Keratinocyte (primary cell): Measurements from ENCODE around the gene TBC1D5. TPM values are rescaled to one million over a fixed set of nuclear protein-coding genes. Genes with fewer than 3 reads are reported as not detected.
A peak's percentile ranks its signal among the peaks of the same experiment; 100 is the strongest.

Experiments used
- DNase-seq: peaks from one replicate; pipeline ENCODE4 v3.0.0-alpha.2; 2011; ENCODE audit warnings: low read depth, missing footprints, low spot score
- FAIRE-seq: peaks from 2 replicates; lab custom pipeline; 2011; peaks lifted over from hg19 to GRCh38; lab: Jason Lieb, UNC
- H2AFZ ChIP-seq: 2 replicates; pipeline ENCODE4 v1.6.0; 2012; ENCODE audit warnings: low read length, control low read depth, inconsistent platforms; ENCODE audit not compliant: control insufficient read depth
- H3K27ac ChIP-seq: 2 replicates; pipeline ENCODE4 v1.5.1; 2011; ENCODE audit warnings: low read length; ENCODE audit not compliant: control insufficient read depth, insufficient read depth
- H3K27me3 ChIP-seq: 3 replicates; pipeline ENCODE4 v1.6.0; 2011; ENCODE audit warnings: low read length; ENCODE audit not compliant: control insufficient read depth, insufficient read depth; ENCODE audit errors: extremely low read depth
- H3K36me3 ChIP-seq, 2 experiments: 2 replicates in 1 of 2; 3 replicates in 1 of 2; pipeline ENCODE4 v1.5.1; 2011; ENCODE audit warnings: low read length in 2 of 2, mild to moderate bottlenecking in 1 of 2; ENCODE audit not compliant: control insufficient read depth in 2 of 2, insufficient read depth in 2 of 2; ENCODE audit errors: extremely low read depth in 1 of 2
- H3K4me1 ChIP-seq: 3 replicates; pipeline ENCODE4 v1.5.1; 2011; ENCODE audit warnings: low read length; ENCODE audit not compliant: control insufficient read depth, insufficient read depth; ENCODE audit errors: extremely low read depth
- H3K4me2 ChIP-seq: 3 replicates; pipeline ENCODE4 v1.6.0; 2011; ENCODE audit warnings: low read depth, low read length; ENCODE audit not compliant: control insufficient read depth, insufficient read depth; ENCODE audit errors: extremely low read depth
- H3K4me3 ChIP-seq, 3 experiments: fragments of 200-600 bp in 1 of 3; sonication (generic) in 1 of 3; 2 replicates in 2 of 3; 3 replicates in 1 of 3; pipeline ENCODE4 v1.5.1; 2011 to 2016; ENCODE audit warnings: low read length in 3 of 3, mild to moderate bottlenecking in 3 of 3, control low read depth in 2 of 3, inconsistent platforms in 1 of 3, low read depth in 1 of 3, mixed read lengths in 1 of 3, mixed run types in 1 of 3, moderate library complexity in 1 of 3; ENCODE audit not compliant: control insufficient read depth in 2 of 3, insufficient read depth in 2 of 3; ENCODE audit errors: extremely low read depth in 1 of 3
- H3K79me2 ChIP-seq: 2 replicates; pipeline ENCODE4 v1.6.0; 2012; ENCODE audit warnings: low read length; ENCODE audit not compliant: control insufficient read depth, insufficient read depth
- H3K9ac ChIP-seq: 3 replicates; pipeline ENCODE4 v1.6.0; 2011; ENCODE audit warnings: low read length; ENCODE audit not compliant: control insufficient read depth, insufficient read depth; ENCODE audit errors: extremely low read depth
- H3K9me1 ChIP-seq: 3 replicates; pipeline ENCODE4 v1.6.0; 2011; ENCODE audit warnings: low read length; ENCODE audit not compliant: control insufficient read depth, insufficient read depth; ENCODE audit errors: extremely low read depth
- H3K9me3 ChIP-seq: 2 replicates; pipeline ENCODE4 v1.5.1; 2012; ENCODE audit warnings: low read depth, low read length; ENCODE audit not compliant: control insufficient read depth
- H4K20me1 ChIP-seq: 3 replicates; pipeline ENCODE4 v1.6.0; 2011; ENCODE audit warnings: low read length; ENCODE audit not compliant: control insufficient read depth, insufficient read depth; ENCODE audit errors: extremely low read depth
- EZH2 ChIP-seq: IDR thresholded peaks from one replicate; pipeline ENCODE4 v1.6.1; 2012; ENCODE audit warnings: inconsistent platforms, mild to moderate bottlenecking, low read length, moderate library complexity
- dilution Hi-C: fragments of 300-500 bp; cut with MboI; formaldehyde crosslinking; loops from one replicate; pipeline ENCODE4 v1.7.0; 2020; ENCODE audit warnings: low sequenced_read_pairs; ENCODE audit not compliant: extremely low pct_ligation_motif_present
- polyA plus RNA-seq, 5 experiments: library from polyadenylated mRNA; depleted of rRNA in 3 of 5; stranded (reverse) in 3 of 5; stranded (forward) in 1 of 5; unstranded in 1 of 5; fragments of >200 nt; gene quantifications; 1 replicate in 1 of 5; 2 replicates in 3 of 5; 3 replicates in 1 of 5; pipeline versions ENCODE4 v1.2.1 to v1.2.3, GENCODE V29; 2011 to 2012; ENCODE audit warnings: missing spikeins in 2 of 5, low read depth in 1 of 5, low replicate concordance in 1 of 5
- TF ChIP-seq, protein P1 (sequence below), 3 experiments: IDR thresholded peaks in 1 of 3; conservative IDR thresholded peaks in 1 of 3; optimal IDR thresholded peaks in 1 of 3; 2 replicates in 2 of 3; 3 replicates in 1 of 3; pipeline versions ENCODE3 to v1.5.1; 2011; ENCODE audit warnings: low read length in 3 of 3, mild to moderate bottlenecking in 3 of 3, moderate library complexity in 2 of 3, control low read depth in 1 of 3, inconsistent platforms in 1 of 3; ENCODE audit not compliant: insufficient read depth in 2 of 3; ENCODE audit errors: extremely low read depth in 1 of 3

The TBC1D5 gene
- polyA plus RNA-seq, 1 donor (not counting 4 experiments of a cell fraction or from before 2014, with no cell fraction given) = 25.8 TPM

- no peak for DNase-seq
- H4K20me1 ChIP-seq = no peaks in the 10 kb centered on the region
- peak overlapping the region; percentile 49 to 85 (median 78) for H3K4me3 ChIP-seq
- peaks cover 39% of the 10 kb centered on the region for H3K79me2 ChIP-seq
- H3K9me1 ChIP-seq = no peaks in the 10 kb centered on the region
- peak overlapping the region; percentile 92 for H3K27ac ChIP-seq
- H3K4me2 ChIP-seq = peak overlapping the region; percentile 98
- peak overlapping the region; percentile 93 for H3K9ac ChIP-seq
- no peaks in the 10 kb centered on the region for H3K36me3 ChIP-seq
- FAIRE-seq = peak; percentile 68
- TF ChIP-seq, protein P1, sequence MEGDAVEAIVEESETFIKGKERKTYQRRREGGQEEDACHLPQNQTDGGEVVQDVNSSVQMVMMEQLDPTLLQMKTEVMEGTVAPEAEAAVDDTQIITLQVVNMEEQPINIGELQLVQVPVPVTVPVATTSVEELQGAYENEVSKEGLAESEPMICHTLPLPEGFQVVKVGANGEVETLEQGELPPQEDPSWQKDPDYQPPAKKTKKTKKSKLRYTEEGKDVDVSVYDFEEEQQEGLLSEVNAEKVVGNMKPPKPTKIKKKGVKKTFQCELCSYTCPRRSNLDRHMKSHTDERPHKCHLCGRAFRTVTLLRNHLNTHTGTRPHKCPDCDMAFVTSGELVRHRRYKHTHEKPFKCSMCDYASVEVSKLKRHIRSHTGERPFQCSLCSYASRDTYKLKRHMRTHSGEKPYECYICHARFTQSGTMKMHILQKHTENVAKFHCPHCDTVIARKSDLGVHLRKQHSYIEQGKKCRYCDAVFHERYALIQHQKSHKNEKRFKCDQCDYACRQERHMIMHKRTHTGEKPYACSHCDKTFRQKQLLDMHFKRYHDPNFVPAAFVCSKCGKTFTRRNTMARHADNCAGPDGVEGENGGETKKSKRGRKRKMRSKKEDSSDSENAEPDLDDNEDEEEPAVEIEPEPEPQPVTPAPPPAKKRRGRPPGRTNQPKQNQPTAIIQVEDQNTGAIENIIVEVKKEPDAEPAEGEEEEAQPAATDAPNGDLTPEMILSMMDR (optimal IDR thresholded peaks at IDR 0.05 in 1 of 3, IDR thresholded peaks at IDR 0.05 in 1 of 3, conservative IDR thresholded peaks at IDR 0.05 in 1 of 3; ENCODE audit: extremely low read depth in 1 of 3, insufficient read depth in 2 of 3, low read length in 3 of 3) = no peak
- TF ChIP-seq EZH2 = no peak
- H3K4me1 ChIP-seq = peaks cover 28% of the 10 kb centered on the region
- dilution Hi-C loops = no loop called here
- no peaks in the 10 kb centered on the region for H3K27me3 ChIP-seq
- peak overlapping the region; percentile 66 for H2AFZ ChIP-seq
- no peaks in the 10 kb centered on the region for H3K9me3 ChIP-seq
Observed at GRCh38 chr3:17740721-17741141, 1.7 kb downstream of the TBC1D5 start.

DNA sequence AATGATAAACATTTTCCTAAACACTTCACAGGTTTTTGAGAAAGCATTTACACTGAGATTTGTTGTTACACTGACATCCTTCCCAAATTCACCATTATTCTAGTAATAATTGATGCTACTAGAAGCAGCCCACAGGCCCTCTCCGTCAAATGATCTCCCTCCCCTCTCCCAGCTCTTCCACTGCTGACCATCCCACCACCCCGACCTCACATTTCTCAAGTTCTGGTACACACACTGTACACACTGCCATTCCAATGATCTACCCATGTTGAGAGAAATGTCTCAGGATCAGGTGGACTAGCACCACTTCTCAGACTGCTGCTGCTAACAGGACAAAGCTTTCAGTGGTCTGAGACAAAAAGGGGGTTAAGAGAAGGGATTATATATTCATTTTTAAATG lies 3.5 kb downstream of the TBC1D5 start:
- DNase-seq = no peak
- peak overlapping the region; percentile 10 for H3K27ac ChIP-seq
- peak overlapping the region in 2 of 3 experiments; percentile 15 to 36 for H3K4me3 ChIP-seq
- H2AFZ ChIP-seq = peak overlapping the region; percentile 18
- peaks cover 28% of the 10 kb centered on the region for H3K4me1 ChIP-seq
- H4K20me1 ChIP-seq = no peaks in the 10 kb centered on the region
- no peaks in the 10 kb centered on the region for H3K27me3 ChIP-seq
- no peaks in the 10 kb centered on the region for H3K9me1 ChIP-seq
- no peaks in the 10 kb centered on the region for H3K36me3 ChIP-seq
- H3K79me2 ChIP-seq = peaks cover 42% of the 10 kb centered on the region
- peak overlapping the region; percentile 98 for H3K4me2 ChIP-seq
- H3K9me3 ChIP-seq = no peaks in the 10 kb centered on the region
- H3K9ac ChIP-seq = no peak overlapping the region
- no peak for FAIRE-seq
- dilution Hi-C loops = no loop called here
- TF ChIP-seq, protein P1 (optimal IDR thresholded peaks at IDR 0.05 in 1 of 3, IDR thresholded peaks at IDR 0.05 in 1 of 3, conservative IDR thresholded peaks at IDR 0.05 in 1 of 3; ENCODE audit: extremely low read depth in 1 of 3, insufficient read depth in 2 of 3, low read length in 3 of 3) = no peak
- no peak for TF ChIP-seq EZH2
